ENCODE data around the gene WNT3A.

DNA sequence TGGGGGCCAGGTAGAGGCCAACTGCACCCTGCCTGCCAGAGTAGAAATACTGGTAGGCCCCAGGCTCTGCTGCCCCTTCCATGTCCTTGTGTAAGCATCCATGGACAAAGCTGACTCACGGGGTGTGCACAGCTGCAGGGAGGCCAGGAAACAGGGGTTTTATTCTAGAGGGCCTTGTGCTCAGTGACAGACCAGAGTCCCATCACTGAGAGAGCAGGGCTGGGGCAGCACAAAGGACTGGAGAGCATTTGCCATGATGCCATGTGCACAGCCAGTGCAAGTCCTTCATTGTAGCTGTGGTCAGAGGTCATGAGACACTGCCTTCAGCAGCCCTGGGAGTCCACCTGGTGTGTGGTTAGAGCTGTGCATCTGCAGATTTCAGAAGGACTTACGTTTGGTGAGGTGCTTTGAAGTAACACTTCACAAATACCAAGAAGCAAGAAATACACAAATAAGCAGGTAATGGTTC, 83.8 kb downstream of the WNT3A start:
- TF ChIP-seq POLR2AphosphoS5 (IDR thresholded peaks at IDR 0.05; ENCODE audit: low read depth, low read length) = no peak; the same call in 1 of the 2 replicates
- no peak for TF ChIP-seq TAF1 (IDR thresholded peaks at IDR 0.05; ENCODE audit: low read depth, low read length)
- no peak for TF ChIP-seq POLR2A (IDR thresholded peaks at IDR 0.05; ENCODE audit: low read depth, low read length)
- TF ChIP-seq SPI1 (IDR thresholded peaks at IDR 0.05; ENCODE audit: low read depth, low read length) = no peak
- TF ChIP-seq POU2F2 (IDR thresholded peaks at IDR 0.05; ENCODE audit: low read depth, low read length) = 0 out of 2 replicates have a peak, but pooled peaks have one; percentile 13
- TF ChIP-seq PAX5 (IDR thresholded peaks at IDR 0.05; ENCODE audit: insufficient read depth, low read length, severe bottlenecking) = no peak

Data from GM12891 (cell line).